ENCODE data around the gene DYRK3. TPM values are rescaled to one million over a fixed set of nuclear protein-coding genes. Genes with fewer than 3 reads are reported as not detected.
"Not testable (repeated sequence)": the region's sequence is repeated elsewhere in the genome, so short reads cannot be mapped to it uniquely, and the experiment has no call there.

Gene DYRK3
- total RNA-seq, 3 donors from 2014 or later: 5.3 to 7.7 (median 7.7) TPM

GRCh38 chr1:206606867-206607266 lies 28.5 kb upstream of the DYRK3 start:
- Mint-ChIP-seq H3K4me1 (ENCODE audit: low read depth) (peaks cover 29% of the 10 kb centered on the region), H3K9me3 (no peaks in the 10 kb centered on the region), H3K27me3 (ENCODE audit: low read depth) (no peaks in the 10 kb centered on the region), H3K4me3 (no peak overlapping the region), H3K36me3 (ENCODE audit: insufficient read depth) (peaks cover 44% of the 10 kb centered on the region)
- ATAC-seq (no peak), DNase-seq (no peak)

GRCh38 chr1:206608108-206608698 lies 27.1 kb upstream of the DYRK3 start:
- H3K4me3 Mint-ChIP-seq: no peak overlapping the region
- no peaks in the 10 kb centered on the region for H3K27me3 Mint-ChIP-seq (ENCODE audit: low read depth)
- DNase-seq (peak; percentile 55), ATAC-seq (no peak)
- peaks cover 31% of the 10 kb centered on the region for H3K4me1 Mint-ChIP-seq (ENCODE audit: low read depth)
- H3K36me3 Mint-ChIP-seq (ENCODE audit: insufficient read depth): peaks cover 40% of the 10 kb centered on the region
- no peaks in the 10 kb centered on the region for H3K9me3 Mint-ChIP-seq

- ATAC-seq: peak in 1 of 2 donors; percentile 6
- H3K4me1 Mint-ChIP-seq (ENCODE audit: low read depth): peaks cover 31% of the 10 kb centered on the region
These were observed 25.9 kb upstream of the DYRK3 start for GRCh38 chr1:206609229-206609991.

GRCh38 chr1:206612129-206612876 lies 23.0 kb upstream of the DYRK3 start, which contains the start of gene EIF2D:
Gene EIF2D, minus strand, starts transcription at chr1:206612465. Its CDS starts 123 bp downstream, at chr1:206612342.
- H3K36me3 Mint-ChIP-seq (ENCODE audit: insufficient read depth): peaks cover 20% of the 10 kb centered on the region
- ATAC-seq: peak; percentile 98 to 99
- H3K4me3 Mint-ChIP-seq: peak within 1 kb of the TSS; percentile 98
- no peaks in the 10 kb centered on the region for H3K27me3 Mint-ChIP-seq (ENCODE audit: low read depth)
- no peaks in the 10 kb centered on the region for H3K9me3 Mint-ChIP-seq
- peak; percentile 94 for DNase-seq
- peaks cover 28% of the 10 kb centered on the region for H3K4me1 Mint-ChIP-seq (ENCODE audit: low read depth)

More at GRCh38 chr1:206609229-206609991, 25.9 kb upstream of the DYRK3 start:
- DNase-seq: no peak
- Mint-ChIP-seq H3K27me3 (ENCODE audit: low read depth) (no peaks in the 10 kb centered on the region), H3K9me3 (no peaks in the 10 kb centered on the region), H3K36me3 (ENCODE audit: insufficient read depth) (peaks cover 34% of the 10 kb centered on the region), H3K4me3 (peak overlapping the region; percentile 12)

- not testable (repeated sequence) for H3K9me3 Mint-ChIP-seq; H3K27me3 Mint-ChIP-seq (ENCODE audit: low read depth); H3K4me1 Mint-ChIP-seq (ENCODE audit: low read depth); H3K36me3 Mint-ChIP-seq (ENCODE audit: insufficient read depth); ATAC-seq; H3K4me3 Mint-ChIP-seq; DNase-seq
These were observed 8.9 kb upstream of the DYRK3 start for GRCh38 chr1:206626396-206626795.

- no peaks in the 10 kb centered on the region for H3K9me3 Mint-ChIP-seq
- DNase-seq (no peak), ATAC-seq (no peak)
- H3K4me1 Mint-ChIP-seq (ENCODE audit: low read depth): peaks cover 3% of the 10 kb centered on the region
- peaks cover 9% of the 10 kb centered on the region for H3K27me3 Mint-ChIP-seq (ENCODE audit: low read depth)
- H3K36me3 Mint-ChIP-seq (ENCODE audit: insufficient read depth): no peaks in the 10 kb centered on the region
- no peak overlapping the region for H3K4me3 Mint-ChIP-seq
These were observed 6.4 kb upstream of the DYRK3 start for GRCh38 chr1:206628916-206629315.

GRCh38 chr1:206631085-206631509 lies 4.2 kb upstream of the DYRK3 start:
- peaks cover 9% of the 10 kb centered on the region for H3K27me3 Mint-ChIP-seq (ENCODE audit: low read depth)

GRCh38 chr1:206633708-206634121 lies 1.6 kb upstream of the DYRK3 start:
- no peak for ATAC-seq
- H3K4me3 Mint-ChIP-seq: no peak overlapping the region
- H3K9me3 Mint-ChIP-seq: no peaks in the 10 kb centered on the region
- H3K36me3 Mint-ChIP-seq (ENCODE audit: insufficient read depth): no peaks in the 10 kb centered on the region
- H3K27me3 Mint-ChIP-seq (ENCODE audit: low read depth): peaks cover 9% of the 10 kb centered on the region
- no peak for DNase-seq
- H3K4me1 Mint-ChIP-seq (ENCODE audit: low read depth): peaks cover 18% of the 10 kb centered on the region

More at GRCh38 chr1:206631085-206631509, 4.2 kb upstream of the DYRK3 start:
- ATAC-seq (no peak), DNase-seq (peak; percentile 7)
- Mint-ChIP-seq H3K9me3 (no peaks in the 10 kb centered on the region), H3K4me1 (ENCODE audit: low read depth) (peaks cover 13% of the 10 kb centered on the region), H3K36me3 (ENCODE audit: insufficient read depth) (no peaks in the 10 kb centered on the region), H3K4me3 (no peak overlapping the region)

- H3K36me3 Mint-ChIP-seq (ENCODE audit: insufficient read depth): no peaks in the 10 kb centered on the region
- peaks cover 18% of the 10 kb centered on the region for H3K4me1 Mint-ChIP-seq (ENCODE audit: low read depth)
- H3K4me3 Mint-ChIP-seq: peak overlapping the region; percentile 80
- peaks cover 9% of the 10 kb centered on the region for H3K27me3 Mint-ChIP-seq (ENCODE audit: low read depth)
- ATAC-seq (no peak), DNase-seq (peak; percentile 71)
- H3K9me3 Mint-ChIP-seq: no peaks in the 10 kb centered on the region
These were observed 814 bp upstream of the DYRK3 start for GRCh38 chr1:206634365-206635079.

- DNase-seq: no peak
- peaks cover 9% of the 10 kb centered on the region for H3K27me3 Mint-ChIP-seq (ENCODE audit: low read depth)
- H3K4me3 Mint-ChIP-seq: peak overlapping the region; percentile 80
- peaks cover 18% of the 10 kb centered on the region for H3K4me1 Mint-ChIP-seq (ENCODE audit: low read depth)
- H3K9me3 Mint-ChIP-seq: no peaks in the 10 kb centered on the region
- no peaks in the 10 kb centered on the region for H3K36me3 Mint-ChIP-seq (ENCODE audit: insufficient read depth)
- peak; percentile 2 to 11 for ATAC-seq
These were observed 626 bp downstream of the DYRK3 start for GRCh38 chr1:206635978-206636345.

GRCh38 chr1:206636671-206637070 lies 1.3 kb downstream of the DYRK3 start:
- Mint-ChIP-seq H3K9me3 (no peaks in the 10 kb centered on the region), H3K4me3 (peak overlapping the region; percentile 80), H3K27me3 (ENCODE audit: low read depth) (peaks cover 6% of the 10 kb centered on the region), H3K4me1 (ENCODE audit: low read depth) (peaks cover 18% of the 10 kb centered on the region), H3K36me3 (ENCODE audit: insufficient read depth) (no peaks in the 10 kb centered on the region)
- ATAC-seq: no peak
- DNase-seq: no peak

GRCh38 chr1:206637605-206638004 lies 2.3 kb downstream of the DYRK3 start:
- Mint-ChIP-seq H3K4me3 (no peak overlapping the region), H3K27me3 (ENCODE audit: low read depth) (peaks cover 2% of the 10 kb centered on the region), H3K36me3 (ENCODE audit: insufficient read depth) (no peaks in the 10 kb centered on the region), H3K4me1 (ENCODE audit: low read depth) (peaks cover 18% of the 10 kb centered on the region), H3K9me3 (no peaks in the 10 kb centered on the region)
- ATAC-seq (no peak), DNase-seq (no peak)

- not testable (repeated sequence) for ATAC-seq; H3K4me1 Mint-ChIP-seq (ENCODE audit: low read depth); H3K36me3 Mint-ChIP-seq (ENCODE audit: insufficient read depth); H3K9me3 Mint-ChIP-seq; H3K27me3 Mint-ChIP-seq (ENCODE audit: low read depth); DNase-seq; H3K4me3 Mint-ChIP-seq
These were observed 6.7 kb downstream of the DYRK3 start for GRCh38 chr1:206642074-206642473.
